Measurements from ENCODE around the gene NT5C.
"Not testable (repeated sequence)": the region's sequence is repeated elsewhere in the genome, so short reads cannot be mapped to it uniquely, and the experiment has no call there.

NT5C gene

DNA sequence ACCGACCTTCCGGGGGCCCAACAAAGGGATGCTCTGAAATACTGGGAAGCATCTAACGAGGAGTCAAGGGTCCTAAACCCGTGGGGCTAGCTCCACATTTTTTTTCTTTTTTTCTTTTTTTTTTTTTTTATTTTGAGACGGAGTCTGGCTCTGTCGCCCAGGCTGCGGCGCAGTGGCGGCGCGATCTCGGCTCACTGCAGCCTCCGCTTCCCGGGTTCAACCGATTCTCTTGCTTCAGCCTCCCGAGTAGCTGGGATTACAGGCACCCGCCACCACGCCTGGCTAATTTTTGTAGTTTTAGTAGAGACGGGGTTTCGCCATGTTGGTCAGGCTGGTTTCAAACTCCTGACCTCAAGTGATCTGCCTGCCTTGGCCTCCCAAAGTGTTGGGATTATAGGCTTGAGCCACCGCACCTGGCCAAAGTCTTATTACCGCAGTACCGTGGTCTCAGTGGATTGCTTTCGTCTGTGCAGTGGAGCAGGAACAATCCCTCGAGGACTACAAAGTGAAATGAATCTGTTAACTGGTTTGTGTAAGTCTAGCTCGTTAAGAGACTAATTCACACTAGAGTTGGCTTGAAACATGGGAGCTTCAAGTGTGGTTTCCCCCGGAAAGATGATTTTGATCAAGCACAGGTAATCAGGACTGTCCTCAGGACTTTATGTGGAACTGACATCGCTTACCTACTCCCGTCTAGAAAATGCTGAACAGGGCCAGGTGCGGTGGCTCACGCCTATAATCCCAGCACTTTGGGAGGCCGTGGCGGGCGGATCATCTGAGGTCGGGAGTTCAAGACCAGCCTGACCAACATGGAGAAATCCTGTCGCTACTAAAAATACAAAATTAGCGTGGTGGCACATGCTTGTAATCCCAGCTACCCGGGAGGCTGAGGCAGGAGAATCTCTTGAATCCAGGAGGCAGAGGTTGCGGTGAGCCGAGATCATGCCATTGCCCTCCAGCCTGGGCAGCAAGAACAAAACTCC is 767 bp upstream of the NT5C start:
- H3K9me3 Mint-ChIP-seq; H3K27me3 Mint-ChIP-seq (ENCODE audit: low read depth): not testable (repeated sequence)
- peak overlapping the region; percentile 83 for H3K27ac Mint-ChIP-seq
- peaks cover 15% of the 10 kb centered on the region for H3K36me3 Mint-ChIP-seq (ENCODE audit: low read depth)
- peaks cover 14% of the 10 kb centered on the region for H3K4me1 Mint-ChIP-seq (ENCODE audit: low read depth)
- peak overlapping the region; percentile 85 for H3K4me3 Mint-ChIP-seq

DNA sequence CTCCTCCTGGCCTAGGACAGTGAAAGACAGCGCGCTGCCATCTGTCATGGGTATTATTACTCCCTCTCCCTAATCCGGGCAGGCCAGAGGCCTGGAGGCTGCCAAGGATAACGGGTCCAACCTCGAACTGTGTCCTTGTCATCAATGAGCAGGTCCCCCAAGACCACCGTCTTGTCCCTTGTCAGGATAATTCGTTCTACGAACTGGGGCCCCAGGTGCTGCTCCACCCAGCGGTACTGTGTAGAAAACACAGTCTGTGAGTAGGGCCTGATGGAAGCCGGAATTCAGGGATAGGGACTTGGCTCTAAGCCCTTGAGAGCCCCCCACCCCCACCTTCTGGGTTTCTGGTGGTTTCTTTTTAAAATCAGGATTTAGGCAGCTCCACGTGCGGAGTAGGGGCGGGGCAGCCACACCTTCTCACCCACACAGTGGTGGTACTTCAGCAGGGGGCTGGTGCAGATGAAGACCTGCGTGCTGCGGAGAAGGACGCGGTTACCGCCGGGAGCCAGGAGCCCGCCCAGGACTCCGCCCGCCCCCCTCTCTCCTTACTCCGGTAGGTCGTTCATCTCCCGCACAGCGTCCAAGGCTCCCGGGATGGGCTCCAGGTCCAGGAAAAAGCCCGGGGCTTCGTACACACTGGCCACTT is 787 bp downstream of the NT5C start:
- Mint-ChIP-seq H3K27me3 (ENCODE audit: low read depth) (no peaks in the 10 kb centered on the region), H3K9me3 (no peaks in the 10 kb centered on the region), H3K36me3 (ENCODE audit: low read depth) (peaks cover 12% of the 10 kb centered on the region), H3K27ac (peak overlapping the region; percentile 84), H3K4me1 (ENCODE audit: low read depth) (peaks cover 21% of the 10 kb centered on the region), H3K4me3 (peak overlapping the region; percentile 90)

DNA sequence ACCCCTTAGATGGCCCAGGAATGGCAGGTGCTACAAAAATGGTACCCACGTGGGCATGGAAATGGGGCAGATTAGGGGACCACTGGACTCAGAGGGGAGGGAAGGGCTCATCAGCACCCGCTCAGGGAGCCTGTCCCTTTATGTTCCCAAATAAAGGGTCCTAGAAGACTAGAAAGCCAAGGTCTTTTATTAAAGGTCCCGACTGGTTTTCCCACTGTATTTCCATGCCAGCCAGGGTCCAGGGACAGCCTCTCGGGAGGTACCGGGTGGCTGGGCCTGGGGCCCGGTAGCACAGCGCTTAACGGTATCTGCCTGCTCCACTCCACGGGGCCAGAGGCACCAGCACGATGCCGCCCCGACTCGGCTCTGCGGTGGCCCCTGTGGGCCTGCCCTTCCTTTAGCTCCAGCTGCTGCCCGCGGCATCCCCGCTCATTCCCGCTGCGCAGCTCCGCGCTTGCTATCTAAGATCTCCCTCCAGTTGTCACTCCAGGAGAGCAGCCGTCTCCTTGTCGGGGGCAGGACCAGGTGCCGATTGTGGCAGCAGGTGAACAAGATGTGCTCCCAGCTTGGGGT is 1.4 kb downstream of the NT5C start:
- Mint-ChIP-seq H3K36me3 (ENCODE audit: low read depth) (peaks cover 12% of the 10 kb centered on the region), H3K4me1 (ENCODE audit: low read depth) (peaks cover 24% of the 10 kb centered on the region), H3K9me3 (no peaks in the 10 kb centered on the region), H3K27ac (peak overlapping the region; percentile 84), H3K27me3 (ENCODE audit: low read depth) (no peaks in the 10 kb centered on the region), H3K4me3 (peak overlapping the region; percentile 90)

- Mint-ChIP-seq H3K4me3 (peak overlapping the region; percentile 62), H3K9me3 (no peaks in the 10 kb centered on the region), H3K4me1 (ENCODE audit: low read depth) (peaks cover 30% of the 10 kb centered on the region), H3K27ac (no peak overlapping the region), H3K36me3 (ENCODE audit: low read depth) (peaks cover 18% of the 10 kb centered on the region), H3K27me3 (ENCODE audit: low read depth) (no peaks in the 10 kb centered on the region)
Observed at GRCh38 chr17:75129576-75129975, 2.0 kb downstream of the NT5C start.

- Mint-ChIP-seq H3K27me3 (ENCODE audit: low read depth) (no peaks in the 10 kb centered on the region), H3K9me3 (no peaks in the 10 kb centered on the region), H3K4me3 (no peak overlapping the region), H3K4me1 (ENCODE audit: low read depth) (peaks cover 37% of the 10 kb centered on the region), H3K27ac (peak overlapping the region; percentile 18), H3K36me3 (ENCODE audit: low read depth) (peaks cover 24% of the 10 kb centered on the region)
Observed at GRCh38 chr17:75128694-75129505, 2.6 kb downstream of the NT5C start.

- H3K9me3 Mint-ChIP-seq; H3K27me3 Mint-ChIP-seq (ENCODE audit: low read depth); H3K27ac Mint-ChIP-seq; H3K4me3 Mint-ChIP-seq: not testable (repeated sequence)
- peaks cover 25% of the 10 kb centered on the region for H3K36me3 Mint-ChIP-seq (ENCODE audit: low read depth)
- peaks cover 38% of the 10 kb centered on the region for H3K4me1 Mint-ChIP-seq (ENCODE audit: low read depth)
Observed at GRCh38 chr17:75127936-75128335, 3.6 kb downstream of the NT5C start.

GRCh38 chr17:75126954-75127353 is 4.6 kb downstream of the NT5C start:
- no peak overlapping the region for H3K4me3 Mint-ChIP-seq
- H3K27ac Mint-ChIP-seq, result no peak overlapping the region
- no peaks in the 10 kb centered on the region for H3K27me3 Mint-ChIP-seq (ENCODE audit: low read depth)

GRCh38 chr17:75125984-75126383 is 5.6 kb downstream of the NT5C start:
- H3K4me3 Mint-ChIP-seq, result peak overlapping the region; percentile 35
- peak overlapping the region; percentile 75 for H3K27ac Mint-ChIP-seq
- no peaks in the 10 kb centered on the region for H3K27me3 Mint-ChIP-seq (ENCODE audit: low read depth)
- H3K36me3 Mint-ChIP-seq (ENCODE audit: low read depth), result peaks cover 31% of the 10 kb centered on the region
- no peaks in the 10 kb centered on the region for H3K9me3 Mint-ChIP-seq
- H3K4me1 Mint-ChIP-seq (ENCODE audit: low read depth), result peaks cover 30% of the 10 kb centered on the region

More at GRCh38 chr17:75126954-75127353, 4.6 kb downstream of the NT5C start:
- H3K4me1 Mint-ChIP-seq (ENCODE audit: low read depth), result peaks cover 33% of the 10 kb centered on the region
- H3K36me3 Mint-ChIP-seq (ENCODE audit: low read depth), result peaks cover 25% of the 10 kb centered on the region
- H3K9me3 Mint-ChIP-seq, result no peaks in the 10 kb centered on the region

DNA sequence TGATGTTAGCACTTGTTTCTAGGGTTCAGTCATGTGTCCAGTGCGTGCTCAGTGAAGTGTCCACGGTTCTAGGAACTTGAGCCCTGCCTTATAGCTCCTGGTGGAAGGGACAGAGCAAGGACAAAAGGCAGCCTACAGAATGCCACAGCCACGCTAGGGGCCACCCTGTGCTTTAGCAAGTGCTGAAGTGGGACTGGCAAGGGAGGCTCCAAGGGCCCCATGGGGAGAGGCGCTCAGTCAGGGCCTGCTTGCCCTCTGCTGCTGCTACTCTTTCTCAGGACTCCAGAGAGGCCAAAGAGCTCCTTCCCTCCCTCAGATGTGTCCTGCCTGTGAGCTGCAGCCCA is 6.8 kb downstream of the NT5C start:
- Mint-ChIP-seq H3K27ac (peak overlapping the region; percentile 84), H3K4me1 (ENCODE audit: low read depth) (peaks cover 25% of the 10 kb centered on the region), H3K36me3 (ENCODE audit: low read depth) (peaks cover 33% of the 10 kb centered on the region), H3K27me3 (ENCODE audit: low read depth) (no peaks in the 10 kb centered on the region), H3K9me3 (no peaks in the 10 kb centered on the region), H3K4me3 (peak overlapping the region; percentile 36)

DNA sequence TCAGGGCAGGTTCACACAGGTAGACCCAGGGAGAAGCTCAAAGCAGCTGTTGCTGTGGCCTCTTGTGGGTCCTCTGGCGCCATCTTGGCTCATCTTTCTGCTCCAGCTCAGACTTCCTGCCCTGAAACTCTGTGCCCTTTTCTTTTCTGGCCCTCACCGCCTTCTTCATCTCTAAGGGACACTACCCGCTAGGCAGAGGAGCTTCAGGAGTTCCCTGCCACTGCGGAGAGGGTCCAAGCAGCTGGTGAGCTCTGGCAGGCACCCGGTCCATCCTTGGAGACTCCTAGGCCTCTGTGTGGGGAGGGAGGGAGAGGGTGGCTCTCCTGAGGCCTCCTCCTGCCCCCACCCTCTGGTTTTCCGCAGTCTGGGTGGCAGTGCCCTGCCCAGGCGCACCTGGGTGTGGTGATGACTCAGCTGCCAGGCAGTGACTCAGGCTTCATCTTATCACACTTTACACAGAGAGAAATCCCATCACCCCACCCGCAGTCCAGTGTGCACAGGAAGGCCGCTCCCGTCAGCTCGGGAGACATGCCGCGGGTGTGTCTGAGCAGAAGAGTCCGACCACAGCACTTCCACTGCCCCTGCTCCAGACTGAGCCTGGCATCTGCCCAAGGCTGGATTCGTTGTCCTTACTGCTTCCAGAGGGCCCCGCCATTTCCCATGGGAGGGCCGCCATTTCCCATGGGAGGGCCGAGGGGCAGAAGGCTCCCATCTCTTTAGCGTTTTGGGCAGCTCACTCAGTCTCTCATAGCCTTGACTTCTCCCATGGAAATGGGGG is 7.3 kb downstream of the NT5C start:
- Mint-ChIP-seq H3K4me1 (ENCODE audit: low read depth) (peaks cover 25% of the 10 kb centered on the region), H3K9me3 (no peaks in the 10 kb centered on the region), H3K36me3 (ENCODE audit: low read depth) (peaks cover 29% of the 10 kb centered on the region), H3K27ac (peak overlapping the region; percentile 87), H3K4me3 (peak overlapping the region; percentile 13), H3K27me3 (ENCODE audit: low read depth) (no peaks in the 10 kb centered on the region)

- Mint-ChIP-seq H3K4me3 (no peak overlapping the region), H3K27ac (no peak overlapping the region), H3K4me1 (ENCODE audit: low read depth) (peaks cover 16% of the 10 kb centered on the region), H3K9me3 (no peaks in the 10 kb centered on the region), H3K36me3 (ENCODE audit: low read depth) (peaks cover 26% of the 10 kb centered on the region), H3K27me3 (ENCODE audit: low read depth) (no peaks in the 10 kb centered on the region)
Observed at GRCh38 chr17:75118307-75118706, 13.2 kb downstream of the NT5C start.

- Mint-ChIP-seq H3K27me3 (ENCODE audit: low read depth) (no peaks in the 10 kb centered on the region), H3K9me3 (no peaks in the 10 kb centered on the region), H3K36me3 (ENCODE audit: low read depth) (peaks cover 30% of the 10 kb centered on the region), H3K27ac (no peak overlapping the region), H3K4me3 (no peak overlapping the region), H3K4me1 (ENCODE audit: low read depth) (peaks cover 22% of the 10 kb centered on the region)
Observed at GRCh38 chr17:75116737-75117136, 14.8 kb downstream of the NT5C start.

DNA sequence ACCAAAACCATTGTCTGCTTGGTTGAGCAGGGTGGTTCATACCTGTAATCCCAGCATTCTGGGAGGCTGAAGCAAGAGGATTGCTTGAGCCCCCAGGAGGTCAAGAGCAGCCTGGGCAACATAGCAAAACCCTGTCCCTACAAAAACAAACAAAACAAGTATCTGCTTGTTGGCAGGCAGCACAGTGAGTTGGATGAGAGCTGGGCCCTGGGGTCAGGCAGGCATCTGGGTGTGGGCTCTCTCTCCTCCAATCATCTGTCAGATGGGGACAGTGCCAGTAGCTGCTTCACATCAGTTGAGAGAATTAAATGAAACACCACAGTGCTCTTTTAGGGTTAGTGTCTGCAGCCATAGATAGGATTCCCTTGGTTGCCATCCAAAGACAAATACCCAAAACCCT is 16.0 kb downstream of the NT5C start:
- no peaks in the 10 kb centered on the region for H3K9me3 Mint-ChIP-seq
- H3K27me3 Mint-ChIP-seq (ENCODE audit: low read depth), result no peaks in the 10 kb centered on the region
- peaks cover 25% of the 10 kb centered on the region for H3K36me3 Mint-ChIP-seq (ENCODE audit: low read depth)
- no peak overlapping the region for H3K4me3 Mint-ChIP-seq
- no peak overlapping the region for H3K27ac Mint-ChIP-seq
- H3K4me1 Mint-ChIP-seq (ENCODE audit: low read depth), result peaks cover 27% of the 10 kb centered on the region

Data from T-helper 1 cell treated with Interleukin-12 subunit alpha and Interleukin-12 subunit beta and Interleukin-4 antibody, amounts not matched to agents 30 μg/mL and 1 μg/mL, for 36 hours (primary cell).